ENCODE data around the gene HERPUD2.
"Not testable (repeated sequence)": the region's sequence is repeated elsewhere in the genome, so short reads cannot be mapped to it uniquely, and the experiment has no call there.

Gene HERPUD2

GRCh38 chr7:35677582-35678356 lies 17.2 kb downstream of the HERPUD2 start:
- no peaks in the 10 kb centered on the region for H3K27me3 ChIP-seq (ENCODE audit: low read length)
- H2AFZ ChIP-seq (ENCODE audit: low read depth, low read length, severe bottlenecking): no peak overlapping the region
- no peak overlapping the region for H3K9ac ChIP-seq (ENCODE audit: low read length)
- no peaks in the 10 kb centered on the region for H3K9me2 ChIP-seq (replicated peaks; ENCODE audit: insufficient read depth, low read length)
- no peak overlapping the region for H3K4me2 ChIP-seq (ENCODE audit: low read depth, low read length, poor library complexity, severe bottlenecking)
- no peak overlapping the region for H3K27ac ChIP-seq (ENCODE audit: low read depth, low read length)
- no peaks in the 10 kb centered on the region for H3K79me2 ChIP-seq (ENCODE audit: insufficient read depth, low read length)
- H3F3A ChIP-seq (ENCODE audit: insufficient read depth): no peaks in the 10 kb centered on the region
- no peaks in the 10 kb centered on the region for H3K36me3 ChIP-seq (ENCODE audit: low read length)
- no peak overlapping the region for H3K4me3 ChIP-seq (ENCODE audit: insufficient read depth, low read length, poor library complexity, severe bottlenecking)
- TF ChIP-seq, protein P1, sequence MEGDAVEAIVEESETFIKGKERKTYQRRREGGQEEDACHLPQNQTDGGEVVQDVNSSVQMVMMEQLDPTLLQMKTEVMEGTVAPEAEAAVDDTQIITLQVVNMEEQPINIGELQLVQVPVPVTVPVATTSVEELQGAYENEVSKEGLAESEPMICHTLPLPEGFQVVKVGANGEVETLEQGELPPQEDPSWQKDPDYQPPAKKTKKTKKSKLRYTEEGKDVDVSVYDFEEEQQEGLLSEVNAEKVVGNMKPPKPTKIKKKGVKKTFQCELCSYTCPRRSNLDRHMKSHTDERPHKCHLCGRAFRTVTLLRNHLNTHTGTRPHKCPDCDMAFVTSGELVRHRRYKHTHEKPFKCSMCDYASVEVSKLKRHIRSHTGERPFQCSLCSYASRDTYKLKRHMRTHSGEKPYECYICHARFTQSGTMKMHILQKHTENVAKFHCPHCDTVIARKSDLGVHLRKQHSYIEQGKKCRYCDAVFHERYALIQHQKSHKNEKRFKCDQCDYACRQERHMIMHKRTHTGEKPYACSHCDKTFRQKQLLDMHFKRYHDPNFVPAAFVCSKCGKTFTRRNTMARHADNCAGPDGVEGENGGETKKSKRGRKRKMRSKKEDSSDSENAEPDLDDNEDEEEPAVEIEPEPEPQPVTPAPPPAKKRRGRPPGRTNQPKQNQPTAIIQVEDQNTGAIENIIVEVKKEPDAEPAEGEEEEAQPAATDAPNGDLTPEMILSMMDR (IDR thresholded peaks at IDR 0.05; ENCODE audit: insufficient read depth, low read length, poor library complexity, severe bottlenecking): no peak
- TF ChIP-seq EZH2phosphoT487 (conservative IDR thresholded peaks at IDR 0.05; ENCODE audit: low read length): no peak
- H3K9me3 ChIP-seq (ENCODE audit: insufficient read depth, low read length): no peaks in the 10 kb centered on the region
- peaks cover 12% of the 10 kb centered on the region; the same call in 1 of the 2 replicates for H4K20me1 ChIP-seq (ENCODE audit: low read depth, low read length)

- H3K27ac ChIP-seq (ENCODE audit: low read depth, low read length): no peak overlapping the region
- no peaks in the 10 kb centered on the region for H3K79me2 ChIP-seq (ENCODE audit: insufficient read depth, low read length)
- no peak for TF ChIP-seq EZH2phosphoT487 (conservative IDR thresholded peaks at IDR 0.05; ENCODE audit: low read length)
- TF ChIP-seq, protein P1 (IDR thresholded peaks at IDR 0.05; ENCODE audit: insufficient read depth, low read length, poor library complexity, severe bottlenecking): no peak
- H3K4me3 ChIP-seq (ENCODE audit: insufficient read depth, low read length, poor library complexity, severe bottlenecking): no peak overlapping the region
- no peak overlapping the region for H3K9ac ChIP-seq (ENCODE audit: low read length)
- H3K36me3 ChIP-seq (ENCODE audit: low read length): no peaks in the 10 kb centered on the region
- no peak overlapping the region for H2AFZ ChIP-seq (ENCODE audit: low read depth, low read length, severe bottlenecking)
- no peak overlapping the region for H3K4me2 ChIP-seq (ENCODE audit: low read depth, low read length, poor library complexity, severe bottlenecking)
- no peaks in the 10 kb centered on the region for H3K27me3 ChIP-seq (ENCODE audit: low read length)
- no peaks in the 10 kb centered on the region for H3K9me2 ChIP-seq (replicated peaks; ENCODE audit: insufficient read depth, low read length)
- H3F3A ChIP-seq (ENCODE audit: insufficient read depth): no peaks in the 10 kb centered on the region
- no peaks in the 10 kb centered on the region for H3K9me3 ChIP-seq (ENCODE audit: insufficient read depth, low read length)
- peaks cover 12% of the 10 kb centered on the region; the same call in 1 of the 2 replicates for H4K20me1 ChIP-seq (ENCODE audit: low read depth, low read length)
Observed at GRCh38 chr7:35676211-35676610, 18.7 kb downstream of the HERPUD2 start.

- H3K4me3 ChIP-seq (ENCODE audit: insufficient read depth, low read length, poor library complexity, severe bottlenecking): no peak overlapping the region
- no peaks in the 10 kb centered on the region for H3F3A ChIP-seq (ENCODE audit: insufficient read depth)
- H3K27me3 ChIP-seq (ENCODE audit: low read length): no peaks in the 10 kb centered on the region
- no peaks in the 10 kb centered on the region for H3K9me2 ChIP-seq (replicated peaks; ENCODE audit: insufficient read depth, low read length)
- H3K9me3 ChIP-seq (ENCODE audit: insufficient read depth, low read length): no peaks in the 10 kb centered on the region
- no peak overlapping the region for H2AFZ ChIP-seq (ENCODE audit: low read depth, low read length, severe bottlenecking)
- TF ChIP-seq, protein P1 (IDR thresholded peaks at IDR 0.05; ENCODE audit: insufficient read depth, low read length, poor library complexity, severe bottlenecking): no peak
- TF ChIP-seq EZH2phosphoT487 (conservative IDR thresholded peaks at IDR 0.05; ENCODE audit: low read length): no peak
- no peaks in the 10 kb centered on the region for H3K79me2 ChIP-seq (ENCODE audit: insufficient read depth, low read length)
- no peak overlapping the region for H3K4me2 ChIP-seq (ENCODE audit: low read depth, low read length, poor library complexity, severe bottlenecking)
- H3K9ac ChIP-seq (ENCODE audit: low read length): no peak overlapping the region
- no peaks in the 10 kb centered on the region for H3K36me3 ChIP-seq (ENCODE audit: low read length)
- H4K20me1 ChIP-seq (ENCODE audit: low read depth, low read length): no peaks in the 10 kb centered on the region; the same call in 1 of the 2 replicates
- no peak overlapping the region for H3K27ac ChIP-seq (ENCODE audit: low read depth, low read length)
Observed at GRCh38 chr7:35670856-35671569, 23.9 kb downstream of the HERPUD2 start.

GRCh38 chr7:35660411-35660810 lies 34.5 kb downstream of the HERPUD2 start:
- H3K79me2 ChIP-seq (ENCODE audit: insufficient read depth, low read length); H3K9me2 ChIP-seq (replicated peaks; ENCODE audit: insufficient read depth, low read length); H2AFZ ChIP-seq (ENCODE audit: low read depth, low read length, severe bottlenecking); H3K27ac ChIP-seq (ENCODE audit: low read depth, low read length); H3K36me3 ChIP-seq (ENCODE audit: low read length); H3K9ac ChIP-seq (ENCODE audit: low read length); H3K4me3 ChIP-seq (ENCODE audit: insufficient read depth, low read length, poor library complexity, severe bottlenecking); H3K27me3 ChIP-seq (ENCODE audit: low read length); H4K20me1 ChIP-seq (ENCODE audit: low read depth, low read length); H3K9me3 ChIP-seq (ENCODE audit: insufficient read depth, low read length); H3F3A ChIP-seq (ENCODE audit: insufficient read depth); H3K4me2 ChIP-seq (ENCODE audit: low read depth, low read length, poor library complexity, severe bottlenecking): not testable (repeated sequence)
